RWPE1 (cell line): ENCODE results near the gene SLC24A4.

Experiments
- CTCF ChIA-PET: fragments of 350-600 bp; sonication (Branson Sonifier 250); formaldehyde crosslinking; extraction: SDS; loops from one replicate; lab custom pipeline; 2021; lab: Yijun Ruan, JAX
- POLR2A ChIA-PET: fragments of 400-600 bp; formaldehyde crosslinking; extraction: SDS; loops from one replicate; lab custom pipeline; 2020; ENCODE audit warnings: antibody characterized with exemption; ENCODE audit not compliant: low non-redundant PET; lab: Yijun Ruan, JAX
- DNase-seq: peaks from one replicate; pipeline ENCODE4 v3.0.0; 2012; ENCODE audit warnings: low spot score
- H3K27ac ChIP-seq: fragments of 450-650 bp; 2 replicates; pipeline ENCODE4 v1.5.1; 2017
- CTCF ChIP-seq: fragments of 450-650 bp; conservative IDR thresholded peaks from 2 replicates; pipeline ENCODE4 v1.5.1; 2017; ENCODE audit warnings: low read depth, mild to moderate bottlenecking

The SLC24A4 gene

GRCh38 chr14:92464716-92465115, 141.8 kb downstream of the SLC24A4 start:
- DNase-seq, result no peak
- CTCF ChIA-PET, result no interaction called here
- TF ChIP-seq CTCF, result no peak
- H3K27ac ChIP-seq, result no peak overlapping the region
- POLR2A ChIA-PET, result no interaction called here

GRCh38 chr14:92465353-92466055, 142.5 kb downstream of the SLC24A4 start:
- H3K27ac ChIP-seq, result no peak overlapping the region
- CTCF ChIA-PET, result no interaction called here

GRCh38 chr14:92466059-92466458, 143.1 kb downstream of the SLC24A4 start:
- no peak overlapping the region for H3K27ac ChIP-seq
- POLR2A ChIA-PET, result no interaction called here
- TF ChIP-seq CTCF, result no peak
- CTCF ChIA-PET, result interaction anchor here (0.6 kb wide), 1 partner anchor 249 kb away, joined by 3 read pairs; no protein-coding TSS in a partner anchor
- no peak for DNase-seq

More at GRCh38 chr14:92465353-92466055, 142.5 kb downstream of the SLC24A4 start:
- no peak for DNase-seq
- no peak for TF ChIP-seq CTCF
- POLR2A ChIA-PET, result no interaction called here

GRCh38 chr14:92469515-92469914, 146.6 kb downstream of the SLC24A4 start:
- POLR2A ChIA-PET, result no interaction called here
- TF ChIP-seq CTCF, result no peak
- no peak for DNase-seq
- CTCF ChIA-PET, result no interaction called here
- no peak overlapping the region for H3K27ac ChIP-seq

- CTCF ChIA-PET, result no interaction called here
- POLR2A ChIA-PET, result no interaction called here
- peak; percentile 83 for DNase-seq
- no peak for TF ChIP-seq CTCF
- H3K27ac ChIP-seq, result no peak overlapping the region
Observed at GRCh38 chr14:92470215-92470614, 147.2 kb downstream of the SLC24A4 start.

- H3K27ac ChIP-seq, result no peak overlapping the region
- ChIA-PET CTCF (no interaction called here), POLR2A (no interaction called here)
- TF ChIP-seq CTCF, result no peak
- DNase-seq, result no peak
Observed at GRCh38 chr14:92470811-92471210, 147.8 kb downstream of the SLC24A4 start.
